Kidney epithelial cell (primary cell): ENCODE data around the gene EHBP1. TPM values are rescaled to one million over a fixed set of nuclear protein-coding genes. Genes with fewer than 3 reads are reported as not detected.
A peak's percentile ranks its signal among the peaks of the same experiment; 100 is the strongest.

Source experiments
- DNase-seq: peaks from one replicate; pipeline ENCODE4 v3.0.0-alpha.2; 2010; ENCODE audit warnings: low read depth
- H3K27me3 ChIP-seq: 2 replicates; pipeline ENCODE4 v1.6.0; 2011; ENCODE audit warnings: low read length; ENCODE audit not compliant: control insufficient read depth, insufficient read depth
- H3K36me3 ChIP-seq: 2 replicates; pipeline ENCODE4 v1.5.1; 2011; ENCODE audit warnings: low read length; ENCODE audit not compliant: control insufficient read depth, insufficient read depth
- H3K4me3 ChIP-seq: 2 replicates; pipeline ENCODE4 v1.5.1; 2011; ENCODE audit warnings: low read depth, mild to moderate bottlenecking, control low read depth, low read length
- total RNA-seq: library from RNA; depleted of rRNA; stranded (reverse); fragments of >200 nt; gene quantifications from 2 replicates; pipeline ENCODE4 v1.2.3, GENCODE V29; 2015
- TF ChIP-seq, protein P1 (sequence below): IDR thresholded peaks from 2 replicates; pipeline ENCODE4 v1.5.1; 2011; ENCODE audit warnings: mild to moderate bottlenecking, moderate library complexity, low read length, control low read depth, inconsistent platforms; ENCODE audit not compliant: insufficient read depth, poor library complexity, severe bottlenecking

Gene EHBP1
- total RNA-seq, 1 donor from 2014 or later: 22.9 TPM

DNA sequence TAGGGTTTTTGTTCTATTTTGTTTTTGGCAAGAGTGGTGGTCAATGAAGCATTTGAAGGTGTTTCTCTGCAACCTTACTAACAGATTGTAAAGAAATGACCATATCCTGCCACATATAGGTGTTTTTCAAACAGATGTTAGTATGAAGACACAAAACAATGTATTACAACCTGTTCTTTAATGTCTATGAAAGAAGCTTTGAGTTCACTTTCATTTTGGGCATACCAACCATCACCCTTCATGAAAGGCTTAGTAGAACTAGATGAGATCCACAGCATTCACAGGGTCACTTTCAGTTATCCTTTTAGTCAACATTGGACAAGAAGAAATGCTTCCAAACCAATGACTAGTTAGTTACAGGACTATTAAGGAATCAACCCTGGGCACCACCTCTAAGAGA is 95.1 kb downstream of the EHBP1 start:
- H3K4me3 ChIP-seq: no peak overlapping the region
- TF ChIP-seq, protein P1, sequence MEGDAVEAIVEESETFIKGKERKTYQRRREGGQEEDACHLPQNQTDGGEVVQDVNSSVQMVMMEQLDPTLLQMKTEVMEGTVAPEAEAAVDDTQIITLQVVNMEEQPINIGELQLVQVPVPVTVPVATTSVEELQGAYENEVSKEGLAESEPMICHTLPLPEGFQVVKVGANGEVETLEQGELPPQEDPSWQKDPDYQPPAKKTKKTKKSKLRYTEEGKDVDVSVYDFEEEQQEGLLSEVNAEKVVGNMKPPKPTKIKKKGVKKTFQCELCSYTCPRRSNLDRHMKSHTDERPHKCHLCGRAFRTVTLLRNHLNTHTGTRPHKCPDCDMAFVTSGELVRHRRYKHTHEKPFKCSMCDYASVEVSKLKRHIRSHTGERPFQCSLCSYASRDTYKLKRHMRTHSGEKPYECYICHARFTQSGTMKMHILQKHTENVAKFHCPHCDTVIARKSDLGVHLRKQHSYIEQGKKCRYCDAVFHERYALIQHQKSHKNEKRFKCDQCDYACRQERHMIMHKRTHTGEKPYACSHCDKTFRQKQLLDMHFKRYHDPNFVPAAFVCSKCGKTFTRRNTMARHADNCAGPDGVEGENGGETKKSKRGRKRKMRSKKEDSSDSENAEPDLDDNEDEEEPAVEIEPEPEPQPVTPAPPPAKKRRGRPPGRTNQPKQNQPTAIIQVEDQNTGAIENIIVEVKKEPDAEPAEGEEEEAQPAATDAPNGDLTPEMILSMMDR: no peak
- no peak for DNase-seq
- no peaks in the 10 kb centered on the region for H3K36me3 ChIP-seq
- H3K27me3 ChIP-seq: no peaks in the 10 kb centered on the region

DNA sequence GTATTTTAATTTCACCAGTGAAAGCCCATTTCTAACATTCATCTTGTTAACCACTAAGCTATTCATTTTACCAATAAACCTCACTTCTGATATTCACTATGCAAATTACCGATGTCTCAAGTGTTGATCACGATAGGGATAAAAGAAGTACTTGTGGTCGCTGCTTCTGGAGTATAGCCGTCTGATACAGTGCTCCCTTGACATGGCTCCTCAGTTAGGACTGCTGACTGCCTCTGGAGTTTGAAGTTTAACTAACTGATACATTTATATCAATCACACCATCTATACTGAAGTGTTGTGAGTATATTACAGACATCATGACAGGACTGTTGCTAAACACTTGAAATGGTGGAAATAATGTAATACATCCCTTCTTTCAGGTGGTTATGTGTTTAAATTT is 95.6 kb downstream of the EHBP1 start:
- Histone ChIP-seq H3K27me3 (no peaks in the 10 kb centered on the region), H3K4me3 (no peak overlapping the region), H3K36me3 (no peaks in the 10 kb centered on the region)
- TF ChIP-seq, protein P1: no peak
- no peak for DNase-seq

DNA sequence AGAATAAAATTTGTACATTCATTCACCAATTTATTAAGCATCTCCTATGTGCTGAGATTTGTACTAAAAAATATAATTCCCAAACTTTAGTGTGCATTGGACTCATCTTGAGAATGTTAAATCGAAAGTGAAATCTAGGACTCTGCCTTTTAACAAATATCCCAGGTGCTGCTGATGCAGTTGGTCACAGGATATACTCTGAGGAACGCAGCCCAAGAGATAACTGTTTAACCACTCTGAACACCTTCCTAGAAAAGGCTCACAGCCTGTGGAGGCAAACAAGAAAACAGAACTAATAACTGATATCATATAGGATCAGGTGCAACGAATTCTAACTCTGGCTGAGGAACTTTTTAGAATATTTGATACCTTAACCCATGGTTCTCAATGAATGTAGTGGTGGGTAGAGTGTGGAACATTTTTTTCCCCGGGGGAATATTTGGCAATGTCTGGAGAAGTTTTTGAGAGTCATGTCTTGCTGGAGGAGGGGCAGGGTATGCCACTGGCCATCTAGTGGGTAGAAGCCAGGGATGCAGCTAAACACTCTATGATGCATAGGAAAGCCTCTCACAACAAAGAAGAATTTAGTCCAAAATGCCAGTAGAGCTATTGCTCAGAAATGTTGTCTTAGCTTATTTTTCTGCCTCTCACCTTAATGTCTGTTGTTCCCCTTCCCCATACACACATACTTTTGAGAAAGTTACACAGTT is 96.5 kb downstream of the EHBP1 start:
- TF ChIP-seq, protein P1: peak; percentile 7

DNA sequence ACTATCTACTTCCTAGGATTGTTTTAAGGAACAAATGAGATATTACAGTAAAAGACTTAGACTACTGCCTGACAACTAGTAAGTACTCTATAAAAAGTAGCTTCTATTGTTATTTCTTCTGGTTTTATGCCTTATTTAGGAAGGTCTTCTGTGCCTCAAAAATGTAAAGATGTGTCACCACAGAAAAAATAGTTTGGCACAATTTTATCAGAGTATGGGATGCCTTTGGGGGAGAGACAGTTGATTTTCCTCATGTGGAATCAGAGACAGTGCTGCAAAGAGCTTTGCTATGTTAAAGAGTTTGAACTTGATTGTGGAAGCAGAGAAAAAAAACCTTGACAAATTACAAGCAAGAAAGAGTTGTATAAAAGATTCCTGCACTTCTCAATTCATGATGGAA is 98.4 kb downstream of the EHBP1 start:
- TF ChIP-seq, protein P1: no peak
- H3K27me3 ChIP-seq: no peaks in the 10 kb centered on the region
- H3K4me3 ChIP-seq: no peak overlapping the region
- H3K36me3 ChIP-seq: no peaks in the 10 kb centered on the region
- no peak for DNase-seq

More for the DNA sequence above, 96.5 kb downstream of the EHBP1 start:
- no peak for DNase-seq
- Histone ChIP-seq H3K4me3 (no peak overlapping the region), H3K27me3 (no peaks in the 10 kb centered on the region), H3K36me3 (no peaks in the 10 kb centered on the region)

DNA sequence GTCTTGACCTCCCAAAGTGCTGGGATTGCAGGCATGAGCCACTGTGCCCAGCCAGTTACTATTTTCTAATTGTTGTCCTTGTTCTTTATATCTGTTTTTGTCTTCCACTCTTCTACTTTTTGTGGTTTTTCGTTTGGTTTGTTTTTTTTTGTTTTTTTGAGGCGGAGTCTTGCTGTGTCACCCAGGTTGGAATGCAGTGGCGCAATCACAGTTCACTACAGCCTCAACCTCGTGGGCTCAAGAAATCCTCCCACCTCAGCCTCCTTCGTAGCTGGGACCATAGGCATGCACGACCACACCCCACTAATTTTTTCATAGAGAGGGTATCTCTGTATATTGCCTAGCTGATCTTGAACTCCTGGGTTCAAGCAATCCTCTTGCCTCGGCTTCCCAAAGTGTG is 100.7 kb downstream of the EHBP1 start:
- no peak for DNase-seq
- H3K36me3 ChIP-seq: no peaks in the 10 kb centered on the region
- H3K27me3 ChIP-seq: no peaks in the 10 kb centered on the region
- TF ChIP-seq, protein P1: no peak
- no peak overlapping the region for H3K4me3 ChIP-seq

DNA sequence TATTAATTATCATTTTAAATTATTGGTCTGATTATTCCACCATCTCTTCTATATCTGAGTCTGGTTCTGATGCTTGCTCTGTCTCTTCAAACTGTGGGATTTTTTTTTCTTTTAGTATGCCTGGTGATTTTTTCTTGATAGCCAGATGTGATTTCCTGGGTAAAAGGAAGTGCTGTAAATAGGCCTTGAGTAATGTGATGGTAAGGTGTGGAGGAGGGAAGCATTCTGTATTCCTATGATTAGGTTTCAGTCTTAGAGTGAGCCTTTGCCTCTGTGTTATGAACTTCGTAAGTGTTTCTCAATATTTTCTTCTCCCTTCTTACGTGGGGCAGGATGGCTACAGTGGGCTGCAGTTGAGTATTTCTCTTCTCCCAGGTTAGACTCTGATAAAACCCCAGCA is 103.0 kb downstream of the EHBP1 start:
- TF ChIP-seq, protein P1: no peak
- Histone ChIP-seq H3K36me3 (no peaks in the 10 kb centered on the region), H3K4me3 (no peak overlapping the region), H3K27me3 (no peaks in the 10 kb centered on the region)
- DNase-seq: no peak
